ENCODE measurements around the gene IQCN. TPM values are rescaled to one million over a fixed set of nuclear protein-coding genes. Genes with fewer than 3 reads are reported as not detected.

Gene IQCN
- total and polyA plus RNA-seq, 2 donors (not counting 1 experiment from before 2014, with no cell fraction given) = 52.0 to 63.6 TPM

GRCh38 chr19:18293642-18294466 lies 19.6 kb upstream of the IQCN start:
- WGBS (ENCODE audit: insufficient coverage) = 92% methylated on average over 15 of the region's 18 CpGs
- peak overlapping the region in 1 of 5 experiments; percentile 99 for H3K4me3 ChIP-seq (ENCODE audit: control extremely low read depth in 1 of 5, extremely low read depth in 1 of 5, insufficient read depth in 1 of 5, low read depth in 2 of 5, low read length in 4 of 5)

More at GRCh38 chr19:18293642-18294466, 19.6 kb upstream of the IQCN start:
- Mint-ChIP-seq H3K27ac (peak overlapping the region; percentile 96), H3K27me3 (no peaks in the 10 kb centered on the region), H3K4me1 (peaks cover 56% of the 10 kb centered on the region), H3K9me3 (ENCODE audit: insufficient read depth) (no peaks in the 10 kb centered on the region), H3K4me3 (peak overlapping the region; percentile 82)
- Histone ChIP-seq H3K4me1 (ENCODE audit: control insufficient read depth in 2 of 2, insufficient read depth in 2 of 2, low read length in 2 of 2) (peaks cover 44 to 58% of the 10 kb centered on the region in 2 donors), H4K20me1 (ENCODE audit: control insufficient read depth, insufficient read depth, low read length, poor library complexity, severe bottlenecking) (no peaks in the 10 kb centered on the region), H3K4me2 (replicated peaks; ENCODE audit: low read depth, low read length, poor library complexity, severe bottlenecking) (peak overlapping the region; percentile 99), H2AFZ (ENCODE audit: insufficient read depth, low read depth, low read length, poor library complexity, severe bottlenecking) (no peak overlapping the region), H3K27ac (ENCODE audit: low read length in 2 of 2) (peak overlapping the region; percentile 100), H3K79me2 (ENCODE audit: control insufficient read depth, insufficient read depth, low read length) (peaks cover 5% of the 10 kb centered on the region), H3K36me3 (replicated peaks in 1 of 2; ENCODE audit: control extremely low read depth in 1 of 2, control insufficient read depth in 1 of 2, extremely low read depth in 1 of 2, insufficient read depth in 2 of 2, low read length in 1 of 2) (no peaks in the 10 kb centered on the region), H3K9ac (ENCODE audit: low read length) (peak overlapping the region; percentile 100), H3K27me3 (replicated peaks in 1 of 4; ENCODE audit: control extremely low read depth in 1 of 4, control insufficient read depth in 3 of 4, insufficient read depth in 4 of 4, low read length in 3 of 4) (no peaks in the 10 kb centered on the region), H3K9me3 (ENCODE audit: control extremely low read depth in 1 of 3, control insufficient read depth in 2 of 3, insufficient read depth in 1 of 3, low read length in 2 of 3) (no peaks in the 10 kb centered on the region)
- no peak for ATAC-seq (ENCODE audit: low read depth)
- intact Hi-C loops (cut with micrococcal nuclease) = loop anchor here (1.0 to 5.0 kb wide), 4 partner anchors 10 to 272 kb away; partner anchors contain the start of genes JUND and LSM4
- no peak for TF ChIP-seq CTCF (IDR thresholded peaks at IDR 0.05)
- no peak for DNase-seq
- ChIA-PET POLR2A (interaction anchor here (2.5 to 6.6 kb wide), 4 partner anchors 10 to 28 kb away, joined by 17 to 318 read pairs (median 116); partner anchors contain the start of genes JUND and LSM4), CTCF (interaction anchor here (0.8 to 6.5 kb wide), 6 partner anchors 8 to 31 kb away, joined by 3 to 138 read pairs (median 9); partner anchors contain the start of genes JUND and LSM4)
